Measurements from ENCODE around the gene TNS3. TPM values are rescaled to one million over a fixed set of nuclear protein-coding genes. Genes with fewer than 3 reads are reported as not detected.

Gene TNS3
- total and polyA plus RNA-seq, 10 of the 15 experiments (the other 5 are each of a cell fraction or from before 2014, with no cell fraction given), result 0.27 to 2.7 (median 0.79) TPM

- no peaks in the 10 kb centered on the region for H3K4me1 ChIP-seq (ENCODE audit: control insufficient read depth, insufficient read depth, low read length)
- in situ Hi-C loops (cut with MboI) (no loop called here), intact Hi-C loops (cut with micrococcal nuclease; ENCODE audit: unreplicated experiment) (no loop called here)
- SMC1A ChIA-PET (ENCODE audit: uncharacterized antibody, unreplicated experiment), result interaction anchor here (1.9 kb wide), 1 partner anchor 13 kb away, joined by 4 read pairs; no protein-coding TSS in a partner anchor
- H3K4me3 ChIP-seq, result no peak overlapping the region
- H3K4me2 ChIP-seq (ENCODE audit: control insufficient read depth, insufficient read depth), result no peak overlapping the region
- no peaks in the 10 kb centered on the region for H3K79me2 ChIP-seq (ENCODE audit: control insufficient read depth, insufficient read depth, low read length)
- no peak overlapping the region for H3K9ac ChIP-seq (ENCODE audit: control insufficient read depth, insufficient read depth, low read length)
- WGBS (ENCODE audit: insufficient coverage, insufficient replicate concordance, low lambda C conversion rate, missing lambda C conversion rate), result 72% methylated on average over 9 of the region's 9 CpGs
- H3K9me3 ChIP-seq (replicated peaks; ENCODE audit: control insufficient read depth, insufficient read depth, low read length), result no peaks in the 10 kb centered on the region
- no TSS peak for BruUV-seq (replicated peaks)
- RAD21 ChIA-PET (ENCODE audit: unreplicated experiment), result no interaction called here
- no peaks in the 10 kb centered on the region for H3K36me3 ChIP-seq (ENCODE audit: control insufficient read depth in 2 of 2, insufficient read depth in 2 of 2, low read length in 1 of 2)
- FAIRE-seq (no peak), DNase-seq (ENCODE audit: low read depth, low spot score) (no peak), ATAC-seq (no peak)
- CTCF ChIA-PET, result no interaction called here
- peaks cover 0 to 12% of the 10 kb centered on the region in 2 experiments for H3K27me3 ChIP-seq (replicated peaks in 1 of 2; ENCODE audit: control insufficient read depth in 2 of 2, insufficient read depth in 2 of 2, low read length in 1 of 2)
- no peak overlapping the region for H2AFZ ChIP-seq (ENCODE audit: control insufficient read depth, low read depth, low read length)
- POLR2A ChIA-PET, result no interaction called here
- no peak overlapping the region for H3K27ac ChIP-seq (ENCODE audit: control insufficient read depth, insufficient read depth)
- H4K20me1 ChIP-seq (ENCODE audit: control insufficient read depth, insufficient read depth), result no peaks in the 10 kb centered on the region
- TF ChIP-seq SPI1 (IDR thresholded peaks at IDR 0.05; ENCODE audit: borderline replicate concordance, insufficient read depth, low read depth, low read length), result no peak
- no peak for TF ChIP-seq NR2F1 (conservative IDR thresholded peaks at IDR 0.05)
- no peak for TF ChIP-seq SMAD5 (IDR thresholded peaks at IDR 0.05; ENCODE audit: low read depth)
- TF ChIP-seq ZNF217 (IDR thresholded peaks at IDR 0.05), result no peak
- no peak for TF ChIP-seq RAD21 (IDR thresholded peaks at IDR 0.05; ENCODE audit: insufficient read depth, low read depth, low read length)
- TF ChIP-seq RELB (IDR thresholded peaks at IDR 0.05; ENCODE audit: low read depth), result no peak
- no peak for TF ChIP-seq HSF1 (IDR thresholded peaks at IDR 0.05; ENCODE audit: low read depth, low read length)
- no peak for TF ChIP-seq ATF7 (IDR thresholded peaks at IDR 0.05; ENCODE audit: low read depth)
- TF ChIP-seq POLR2AphosphoS5 (IDR thresholded peaks at IDR 0.05; ENCODE audit: low read length), result no peak
- TF ChIP-seq WRNIP1 (IDR thresholded peaks at IDR 0.05; ENCODE audit: borderline replicate concordance, low read depth, low read length), result no peak
- TF ChIP-seq TCF3 (IDR thresholded peaks at IDR 0.05; ENCODE audit: borderline replicate concordance, insufficient read depth, low read depth, low read length), result no peak
- no peak for TF ChIP-seq SKIL (IDR thresholded peaks at IDR 0.05; ENCODE audit: low read depth, poor library complexity, severe bottlenecking)
- no peak for TF ChIP-seq ZSCAN29 (IDR thresholded peaks at IDR 0.05)
- no peak for TF ChIP-seq ZNF207 (IDR thresholded peaks at IDR 0.05; ENCODE audit: borderline replicate concordance)
- no peak for TF ChIP-seq SREBF1 (IDR thresholded peaks at IDR 0.05; ENCODE audit: low read length)
- TF ChIP-seq ZBTB40 (IDR thresholded peaks at IDR 0.05; ENCODE audit: borderline replicate concordance), result no peak
Measured at GRCh38 chr7:47587976-47588375, 6.1 kb upstream of the TNS3 start.

Measured in GM12878 (cell line).